ENCODE data around the gene OPRD1.
"Not testable (repeated sequence)": the region's sequence is repeated elsewhere in the genome, so short reads cannot be mapped to it uniquely, and the experiment has no call there.

Gene OPRD1

DNA sequence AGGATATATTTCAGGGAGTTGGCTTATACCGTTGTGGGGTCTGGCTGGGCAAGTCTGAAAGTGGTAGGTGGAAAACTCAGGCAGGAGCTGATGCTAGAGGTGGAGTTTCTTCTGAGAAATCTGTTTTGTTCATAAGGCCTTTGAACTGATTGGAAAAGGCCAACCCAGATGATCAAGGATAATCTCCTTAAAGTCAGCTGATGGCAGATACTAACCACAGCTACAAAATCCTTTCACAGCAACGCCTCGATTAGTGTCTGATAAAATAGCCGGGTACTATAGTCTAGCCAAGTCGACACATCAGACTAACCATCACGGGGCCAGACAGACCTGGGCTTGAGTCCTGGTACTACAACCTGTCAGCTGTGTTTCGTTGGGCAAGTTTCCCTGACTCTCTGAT, 21.4 kb downstream of the OPRD1 start:
- DNase-seq: no peak
- in situ Hi-C loops (cut with HindIII; ENCODE audit: low pct_ligation_motif_present, low pct_unique_long_range_greater_than_20kb, low sequenced_read_pairs): no loop called here

DNA sequence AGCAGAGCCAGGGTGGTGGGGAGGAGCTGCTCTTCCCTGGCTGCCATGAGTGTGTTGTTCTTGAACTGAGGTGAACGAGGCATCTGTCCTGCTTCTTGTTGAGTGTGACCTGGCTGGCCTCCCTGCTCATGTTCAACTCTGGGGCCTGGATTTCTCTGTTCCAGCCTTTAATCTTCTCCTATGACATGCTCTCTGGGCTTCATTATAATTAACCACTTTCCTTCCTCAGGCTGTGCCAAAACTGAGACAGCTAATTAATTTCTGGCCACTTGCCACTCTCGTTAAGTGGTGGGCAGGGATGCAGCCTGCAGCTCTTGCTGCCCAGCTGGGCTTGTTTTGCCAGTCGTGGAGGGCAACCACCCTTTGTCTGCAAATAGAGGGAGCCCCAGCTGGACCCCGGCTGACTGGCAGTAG, 23.3 kb downstream of the OPRD1 start:
- DNase-seq: no peak

DNA sequence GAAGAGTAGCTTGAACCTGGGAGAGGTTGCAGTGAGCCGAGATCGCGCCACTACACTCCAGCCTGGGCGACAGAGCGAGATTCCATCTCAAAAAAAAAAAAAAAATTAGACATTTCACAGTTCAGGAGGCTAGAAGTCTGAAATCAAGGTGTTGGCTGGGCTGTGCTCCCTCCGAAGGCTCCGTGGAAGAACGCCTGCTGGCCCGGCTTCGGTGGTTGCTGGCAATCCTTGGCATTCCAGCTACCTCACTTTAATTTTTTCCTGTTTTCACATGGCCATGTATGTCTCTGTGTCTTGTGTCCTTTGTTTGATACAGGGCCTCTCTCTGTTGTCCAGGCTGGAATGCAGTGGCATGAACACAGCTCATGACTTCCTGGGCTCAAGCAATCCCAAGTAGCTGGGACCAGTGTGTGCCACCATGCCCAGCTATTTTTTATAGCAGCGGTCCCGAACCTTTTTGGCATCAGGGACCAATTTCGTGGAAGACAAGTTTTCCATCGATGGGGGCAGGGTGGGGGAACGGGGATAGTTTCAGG, 24.5 kb downstream of the OPRD1 start:
- no peak for DNase-seq
- in situ Hi-C loops (cut with HindIII; ENCODE audit: low pct_ligation_motif_present, low pct_unique_long_range_greater_than_20kb, low sequenced_read_pairs): no loop called here

More for the DNA sequence above, 23.3 kb downstream of the OPRD1 start:
- in situ Hi-C loops (cut with HindIII; ENCODE audit: low pct_ligation_motif_present, low pct_unique_long_range_greater_than_20kb, low sequenced_read_pairs): no loop called here

DNA sequence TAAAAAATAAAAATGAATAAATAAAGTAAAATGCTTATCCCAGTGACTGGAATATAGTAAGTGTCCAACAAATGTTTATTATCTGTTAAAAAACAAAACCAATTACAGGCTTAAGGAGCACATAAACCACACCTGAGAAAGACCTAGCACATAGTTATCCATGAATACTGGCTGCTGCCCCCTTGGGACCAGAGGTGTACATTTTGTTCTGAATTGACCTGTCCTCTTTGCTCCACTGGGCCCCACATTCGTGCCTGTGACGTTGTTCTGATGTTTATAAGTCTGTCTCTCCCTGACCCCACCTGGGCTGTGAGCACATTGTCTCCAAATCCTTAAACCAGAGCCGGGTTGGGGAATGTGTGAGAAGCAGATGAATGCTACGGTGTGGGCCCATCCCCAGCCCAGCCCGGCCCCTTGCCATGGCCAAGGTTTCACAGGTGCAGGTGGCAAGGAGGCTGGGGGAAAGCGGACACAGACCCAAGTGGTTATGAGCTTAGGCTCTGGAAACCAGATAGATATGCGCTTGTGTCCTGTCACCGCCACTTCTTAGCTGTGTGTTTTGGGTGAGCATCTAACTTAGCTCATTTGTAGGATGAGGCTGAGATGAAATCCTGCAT, 29.1 kb downstream of the OPRD1 start:
- DNase-seq: no peak

DNA sequence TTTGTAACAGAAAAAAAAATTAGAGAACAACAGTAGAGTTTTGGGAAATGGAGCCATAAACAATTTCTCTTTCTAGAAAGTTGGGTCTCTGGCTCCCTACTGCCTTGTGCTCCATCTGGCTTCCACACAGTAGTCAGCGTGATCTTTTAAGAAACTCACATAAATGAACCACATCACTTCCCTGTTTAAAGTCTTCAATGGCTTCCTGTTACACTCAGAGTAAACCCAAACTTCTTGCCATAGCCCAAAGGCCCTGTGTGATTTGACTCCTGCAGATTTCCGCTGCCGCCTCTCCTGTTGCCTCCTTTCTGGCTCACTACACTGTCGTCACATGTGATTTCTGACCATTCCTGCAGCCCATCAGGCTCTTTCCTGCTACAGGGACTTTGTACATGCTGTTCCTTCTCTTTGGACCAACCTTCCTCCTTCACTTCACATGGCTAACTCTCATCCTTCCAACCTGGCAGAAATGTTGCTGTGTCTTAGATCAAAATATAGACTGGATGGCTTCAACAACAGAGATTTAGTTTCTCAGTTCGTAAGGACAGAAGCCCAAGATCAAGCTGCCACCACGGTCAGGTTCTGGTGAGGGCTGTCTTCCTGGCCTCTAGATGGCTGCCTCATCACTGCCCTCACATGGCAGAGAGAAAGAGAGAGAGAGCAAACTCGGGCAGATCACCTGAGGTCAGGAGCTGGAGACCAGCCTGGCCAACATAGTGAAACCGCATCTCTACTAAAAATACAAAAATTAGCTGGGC, 34.0 kb downstream of the OPRD1 start:
- in situ Hi-C loops (cut with HindIII; ENCODE audit: low pct_ligation_motif_present, low pct_unique_long_range_greater_than_20kb, low sequenced_read_pairs): no loop called here
- DNase-seq: peak; percentile 15

More for the DNA sequence above, 29.1 kb downstream of the OPRD1 start:
- in situ Hi-C loops (cut with HindIII; ENCODE audit: low pct_ligation_motif_present, low pct_unique_long_range_greater_than_20kb, low sequenced_read_pairs): no loop called here

DNA sequence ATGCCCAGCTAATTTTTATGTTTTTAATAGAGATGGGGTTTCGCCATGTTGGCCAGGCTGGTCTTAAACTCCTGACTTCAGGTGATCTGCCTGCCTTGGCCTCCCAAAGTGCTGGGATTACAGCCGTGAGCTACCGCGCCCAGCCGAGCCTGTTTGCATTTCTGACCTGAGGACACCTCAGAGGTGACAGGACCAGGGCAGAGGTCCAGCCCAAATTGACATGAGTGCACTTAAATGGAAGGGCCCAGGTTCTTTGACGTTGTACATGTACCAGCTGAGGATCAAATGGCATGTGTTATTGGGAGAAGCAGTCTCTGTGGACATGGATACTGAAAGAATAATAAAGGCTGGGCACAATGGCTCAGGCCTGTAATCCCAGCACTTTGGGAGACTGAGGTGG, 35.2 kb downstream of the OPRD1 start:
- DNase-seq; in situ Hi-C loops (cut with HindIII; ENCODE audit: low pct_ligation_motif_present, low pct_unique_long_range_greater_than_20kb, low sequenced_read_pairs): not testable (repeated sequence)

DNA sequence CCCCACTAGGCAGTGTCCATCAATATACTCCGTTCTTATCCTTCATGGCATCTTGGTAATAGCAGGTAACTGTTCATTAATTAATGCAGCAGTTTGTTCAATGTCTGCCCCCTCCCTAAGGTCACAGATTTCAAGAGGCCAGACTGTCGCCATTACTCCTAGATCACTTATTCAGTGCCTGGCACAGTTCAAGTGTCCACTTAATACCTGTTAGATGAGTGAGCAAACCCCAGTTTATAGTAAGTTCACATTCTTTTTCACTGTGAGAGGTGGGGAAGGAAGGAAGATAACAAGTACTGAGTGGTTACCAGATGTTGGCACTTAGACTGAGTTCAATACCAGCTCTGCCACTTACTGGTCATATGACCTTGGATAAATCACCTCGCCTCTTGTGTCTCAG, 36.4 kb downstream of the OPRD1 start:
- in situ Hi-C loops (cut with HindIII; ENCODE audit: low pct_ligation_motif_present, low pct_unique_long_range_greater_than_20kb, low sequenced_read_pairs): no loop called here
- DNase-seq: no peak

DNA sequence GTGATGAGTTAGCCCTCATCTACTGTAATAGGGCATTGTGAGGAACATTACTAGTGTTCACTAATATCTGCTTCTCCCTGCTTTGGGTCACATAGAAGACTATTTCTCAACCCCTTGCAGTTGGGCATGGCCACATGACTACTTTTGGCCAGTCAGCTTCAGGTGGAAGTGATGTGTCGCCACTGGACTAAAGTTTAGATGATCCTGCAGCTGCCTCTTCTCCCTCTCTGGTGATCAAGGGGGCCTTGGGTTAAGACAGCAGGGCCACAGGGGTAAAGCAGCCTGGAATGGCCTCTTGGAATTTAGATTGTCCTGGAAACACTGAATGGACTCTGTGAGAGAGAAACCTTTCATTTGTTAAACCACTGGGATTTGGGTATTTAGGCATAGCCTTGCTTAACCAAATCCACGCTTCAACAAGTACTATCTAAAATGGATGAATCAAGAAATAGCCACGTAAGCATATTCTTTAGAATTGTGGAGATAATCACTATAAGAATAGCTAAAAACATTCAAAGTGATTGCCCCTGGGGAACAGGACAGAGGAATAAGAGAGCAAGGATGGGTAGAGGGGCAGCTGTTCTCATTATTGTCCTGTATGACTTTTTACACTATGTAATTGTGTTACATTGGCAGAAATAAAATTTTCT, 41.2 kb downstream of the OPRD1 start:
- in situ Hi-C loops (cut with HindIII; ENCODE audit: low pct_ligation_motif_present, low pct_unique_long_range_greater_than_20kb, low sequenced_read_pairs): no loop called here
- no peak for DNase-seq

DNA sequence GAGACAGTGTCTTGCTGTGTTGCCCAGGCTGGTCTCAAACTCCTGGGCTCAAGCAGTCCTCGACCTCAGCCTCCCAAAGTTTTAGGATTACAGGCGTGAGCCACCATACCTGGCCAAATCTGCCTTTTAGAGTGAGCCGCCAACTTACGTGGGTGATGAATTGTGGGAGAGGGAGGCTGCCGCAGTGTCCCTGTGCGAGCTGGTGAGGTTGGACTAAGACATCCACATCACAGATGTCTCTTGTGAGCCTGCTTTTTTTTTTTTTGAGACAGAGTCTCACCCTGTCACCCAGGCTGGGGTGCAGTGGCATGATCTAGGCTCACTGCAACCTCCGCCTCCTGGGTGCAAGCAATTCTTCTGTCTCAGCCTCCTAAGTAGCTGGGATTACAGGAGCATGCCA, 42.4 kb downstream of the OPRD1 start:
- DNase-seq; in situ Hi-C loops (cut with HindIII; ENCODE audit: low pct_ligation_motif_present, low pct_unique_long_range_greater_than_20kb, low sequenced_read_pairs): not testable (repeated sequence)

DNA sequence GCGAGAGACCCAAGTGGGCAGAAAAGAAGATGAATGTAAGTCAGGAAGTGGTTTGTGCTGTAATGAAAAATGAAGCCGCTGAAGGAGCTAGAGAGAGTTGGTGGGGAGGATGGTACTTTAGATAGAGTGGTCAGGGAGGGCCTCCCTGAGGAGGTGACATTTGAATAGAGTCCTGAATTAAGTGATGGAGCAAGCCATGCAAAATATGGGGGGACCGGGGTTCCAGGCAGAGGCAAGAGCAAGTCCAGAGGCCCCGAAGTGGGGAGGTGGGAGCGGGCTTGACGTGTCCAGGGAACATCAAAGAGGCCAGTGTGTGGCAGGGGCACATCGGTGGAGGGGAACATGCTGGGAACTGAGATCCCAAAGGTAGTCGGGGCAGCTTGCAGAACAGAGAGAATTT, 43.1 kb downstream of the OPRD1 start:
- in situ Hi-C loops (cut with HindIII; ENCODE audit: low pct_ligation_motif_present, low pct_unique_long_range_greater_than_20kb, low sequenced_read_pairs): no loop called here
- DNase-seq: no peak

DNA sequence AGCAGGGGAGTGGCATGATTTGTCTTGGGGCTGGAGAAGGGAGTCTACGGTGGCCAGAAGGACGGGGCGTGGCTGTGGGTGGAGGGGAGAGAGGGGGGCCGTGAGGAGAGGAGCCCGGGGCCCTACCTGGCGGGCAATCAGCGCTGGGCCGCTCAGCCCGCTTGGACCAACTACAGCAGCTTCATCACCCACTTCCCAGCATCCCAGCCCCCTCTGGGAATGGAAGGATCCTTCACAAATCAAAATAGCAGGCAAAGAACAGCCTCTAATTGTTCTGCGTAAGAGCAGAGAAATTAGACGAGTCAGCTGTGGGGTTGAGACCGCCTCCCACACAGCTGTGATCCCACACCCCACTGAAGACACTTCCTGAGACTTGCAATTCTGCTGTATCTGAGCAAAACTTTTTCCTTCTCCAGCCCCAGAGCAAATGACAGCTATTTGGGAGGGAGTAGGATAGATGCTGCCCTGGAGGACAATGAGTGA, 43.5 kb downstream of the OPRD1 start:
- no peak for DNase-seq
- in situ Hi-C loops (cut with HindIII; ENCODE audit: low pct_ligation_motif_present, low pct_unique_long_range_greater_than_20kb, low sequenced_read_pairs): no loop called here

DNA sequence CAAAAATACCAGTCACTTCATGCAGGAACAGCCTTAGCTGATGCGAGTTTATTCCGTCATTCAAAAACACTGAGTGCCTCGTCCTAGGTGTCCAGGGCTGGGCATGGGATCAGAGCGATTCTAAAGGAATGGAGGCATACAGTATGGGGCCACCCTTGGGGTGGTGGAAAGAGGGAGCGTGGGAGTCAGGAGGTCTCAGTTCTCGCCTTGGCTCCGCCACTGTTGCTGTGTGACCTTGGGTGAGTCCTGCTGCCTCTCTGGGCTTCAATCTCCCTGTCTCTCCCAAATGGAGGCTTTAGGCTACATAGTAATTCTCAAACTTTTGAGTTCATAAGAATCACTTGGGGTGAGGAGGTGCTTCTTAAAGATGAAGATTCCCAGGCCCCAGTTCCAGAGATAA, 44.0 kb downstream of the OPRD1 start:
- no peak for DNase-seq
- in situ Hi-C loops (cut with HindIII; ENCODE audit: low pct_ligation_motif_present, low pct_unique_long_range_greater_than_20kb, low sequenced_read_pairs): no loop called here

DNA sequence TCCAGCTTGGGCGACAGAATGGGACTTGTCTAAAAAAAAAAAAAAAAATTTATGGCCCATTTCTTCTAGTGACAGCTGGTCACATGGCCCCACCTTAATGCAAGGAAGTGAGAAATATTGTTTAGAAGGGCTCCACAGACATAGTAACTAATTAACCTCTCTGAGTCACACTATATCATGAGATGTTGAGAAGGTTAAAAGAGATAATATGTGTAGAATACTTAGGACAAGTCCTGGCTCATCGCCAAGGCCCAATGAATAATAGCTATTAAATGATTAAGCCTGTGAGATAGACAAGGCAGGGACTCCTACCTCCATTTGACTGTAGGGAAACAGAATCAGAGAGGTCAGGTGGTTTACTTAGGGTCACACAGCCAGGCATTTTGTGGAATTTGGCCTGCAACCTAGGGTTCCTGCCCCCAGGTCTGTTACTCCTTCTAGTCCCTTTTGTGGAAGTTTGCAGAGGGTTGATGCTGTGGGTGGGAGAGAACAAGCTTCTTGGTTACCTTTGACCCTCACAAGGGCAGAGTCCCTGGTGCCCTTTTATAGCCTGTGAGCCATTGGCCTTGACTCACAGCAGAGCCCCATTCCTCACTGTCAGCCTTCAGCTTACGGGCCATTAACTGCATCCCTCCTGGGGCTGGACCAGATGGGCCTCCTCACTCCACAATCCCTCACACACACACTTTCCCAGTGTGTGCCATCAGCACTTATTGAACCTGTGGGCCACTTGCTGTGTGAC, 48.5 kb downstream of the OPRD1 start:
- in situ Hi-C loops (cut with HindIII; ENCODE audit: low pct_ligation_motif_present, low pct_unique_long_range_greater_than_20kb, low sequenced_read_pairs): no loop called here
- DNase-seq: peak; percentile 95

DNA sequence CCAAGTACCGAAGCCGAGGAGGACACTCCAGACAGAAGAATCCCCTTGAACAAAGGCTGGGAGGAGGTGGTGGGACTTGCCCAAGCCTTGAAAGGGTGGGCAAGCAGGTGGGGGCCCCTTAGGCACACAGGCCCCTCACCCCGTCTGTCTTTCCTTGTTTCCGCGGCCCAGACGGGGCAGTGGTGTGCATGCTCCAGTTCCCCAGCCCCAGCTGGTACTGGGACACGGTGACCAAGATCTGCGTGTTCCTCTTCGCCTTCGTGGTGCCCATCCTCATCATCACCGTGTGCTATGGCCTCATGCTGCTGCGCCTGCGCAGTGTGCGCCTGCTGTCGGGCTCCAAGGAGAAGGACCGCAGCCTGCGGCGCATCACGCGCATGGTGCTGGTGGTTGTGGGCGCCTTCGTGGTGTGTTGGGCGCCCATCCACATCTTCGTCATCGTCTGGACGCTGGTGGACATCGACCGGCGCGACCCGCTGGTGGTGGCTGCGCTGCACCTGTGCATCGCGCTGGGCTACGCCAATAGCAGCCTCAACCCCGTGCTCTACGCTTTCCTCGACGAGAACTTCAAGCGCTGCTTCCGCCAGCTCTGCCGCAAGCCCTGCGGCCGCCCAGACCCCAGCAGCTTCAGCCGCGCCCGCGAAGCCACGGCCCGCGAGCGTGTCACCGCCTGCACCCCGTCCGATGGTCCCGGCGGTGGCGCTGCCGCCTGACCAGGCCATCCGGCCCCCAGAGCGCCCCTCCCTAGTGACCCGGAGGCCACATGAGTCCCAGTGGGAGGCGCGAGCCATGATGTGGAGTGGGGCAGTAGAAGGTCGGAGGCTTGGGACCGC, 50.8 kb downstream of the OPRD1 start:
- in situ Hi-C loops (cut with HindIII; ENCODE audit: low pct_ligation_motif_present, low pct_unique_long_range_greater_than_20kb, low sequenced_read_pairs): no loop called here
- DNase-seq: no peak

DNA sequence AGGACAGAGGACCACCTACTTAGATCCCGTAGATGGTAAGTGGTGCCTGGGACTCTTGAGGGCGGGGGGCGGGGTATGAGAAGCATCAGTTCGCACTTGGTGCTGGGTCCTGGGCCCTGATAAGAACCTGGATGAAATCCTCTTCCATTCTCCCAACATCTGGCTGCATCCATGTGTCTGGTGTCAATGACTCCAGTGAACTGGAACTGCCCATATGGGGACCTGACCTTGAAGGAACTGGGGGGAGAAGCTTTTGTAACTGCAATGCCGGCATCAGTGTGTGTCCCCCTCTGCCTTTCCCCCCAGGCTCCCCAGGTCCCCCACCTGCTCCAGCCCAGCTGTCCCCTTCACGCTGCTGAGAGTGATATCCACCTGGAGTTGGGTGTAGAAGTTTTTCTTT, 52.7 kb downstream of the OPRD1 start:
- no peak for DNase-seq
- in situ Hi-C loops (cut with HindIII; ENCODE audit: low pct_ligation_motif_present, low pct_unique_long_range_greater_than_20kb, low sequenced_read_pairs): no loop called here

DNA sequence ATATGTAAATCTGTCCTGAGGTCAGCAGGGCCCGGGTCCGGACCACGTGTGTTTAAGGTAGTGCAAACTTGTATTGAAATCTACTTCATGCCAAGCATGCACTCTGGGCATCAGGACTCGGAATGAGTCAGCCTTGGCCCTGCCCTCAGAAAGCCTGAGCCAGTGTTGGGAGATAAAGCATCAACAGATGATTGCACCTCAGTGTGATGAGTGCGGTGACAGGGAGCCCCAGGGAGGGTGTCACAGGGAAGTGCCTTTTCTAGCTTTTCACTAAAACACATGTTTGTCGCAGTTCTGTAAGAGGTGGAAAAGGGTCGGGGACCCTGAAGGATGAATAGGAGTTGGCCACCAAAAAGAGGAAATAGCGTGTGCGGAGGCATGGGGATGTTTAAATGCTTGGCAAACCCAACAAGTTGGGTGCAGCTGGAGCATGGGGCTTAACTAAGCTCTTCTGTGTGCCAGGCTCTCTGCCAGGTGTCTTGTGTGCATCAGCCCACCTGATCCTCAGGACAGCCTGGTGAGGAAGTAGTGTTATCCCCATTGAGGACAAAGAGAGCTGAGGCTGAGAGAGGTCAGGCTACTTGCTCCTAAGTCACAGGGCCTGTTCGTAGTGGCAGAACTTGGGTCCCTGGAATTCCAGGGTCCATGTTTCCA, 54.2 kb downstream of the OPRD1 start:
- in situ Hi-C loops (cut with HindIII; ENCODE audit: low pct_ligation_motif_present, low pct_unique_long_range_greater_than_20kb, low sequenced_read_pairs): no loop called here
- peak; percentile 53 for DNase-seq

DNA sequence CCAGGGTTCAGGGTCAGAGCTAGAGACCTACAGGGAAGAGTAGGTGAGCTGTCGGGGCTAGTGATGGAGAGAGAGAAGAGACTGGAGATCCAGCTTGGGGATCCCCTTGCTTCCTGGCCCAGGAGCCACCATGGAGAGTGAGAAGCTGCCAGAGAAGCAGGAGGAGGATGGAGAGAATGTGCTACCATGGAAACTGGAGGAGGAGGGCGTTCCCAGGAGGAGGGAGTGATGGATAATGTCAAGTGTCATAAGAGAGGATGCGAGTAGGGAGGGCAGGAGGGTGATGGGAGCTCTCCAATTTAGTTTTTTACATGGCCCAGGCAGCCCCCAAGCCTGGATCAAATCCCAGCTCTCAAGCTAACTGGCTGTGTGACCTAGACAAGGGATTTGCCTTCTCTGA, 55.9 kb downstream of the OPRD1 start:
- no peak for DNase-seq
- in situ Hi-C loops (cut with HindIII; ENCODE audit: low pct_ligation_motif_present, low pct_unique_long_range_greater_than_20kb, low sequenced_read_pairs): no loop called here

DNA sequence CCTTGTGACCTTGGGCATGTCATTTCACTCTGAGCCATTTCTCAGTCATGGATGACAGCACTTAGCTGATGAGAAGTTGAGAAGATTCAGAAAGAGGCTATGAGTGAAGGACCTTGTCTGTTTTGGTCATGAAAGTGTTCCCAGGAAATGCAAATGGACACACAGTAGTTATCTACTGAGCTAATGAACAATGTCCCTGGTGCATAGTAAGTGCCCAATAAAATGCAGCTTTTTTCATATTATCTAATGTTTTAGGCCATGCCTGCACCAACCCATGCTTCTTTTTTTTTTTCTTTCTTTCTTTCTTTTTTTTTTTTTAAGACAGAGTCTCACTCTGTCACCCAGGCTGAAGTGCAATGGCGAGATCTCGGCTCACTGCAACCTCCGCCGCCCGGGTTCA, 58.0 kb downstream of the OPRD1 start:
- in situ Hi-C loops (cut with HindIII; ENCODE audit: low pct_ligation_motif_present, low pct_unique_long_range_greater_than_20kb, low sequenced_read_pairs): no loop called here

More for the DNA sequence above, 58.0 kb downstream of the OPRD1 start:
- DNase-seq: no peak

Data from ACHN (cell line).